Stimulated activated CD8-positive, alpha-beta memory T cell treated with anti-CD3 and anti-CD28 coated beads, Interleukin-7, amount 100 ng/mL, for 24 hours (primary cell): ENCODE results near the gene ZNF532.

ENCODE experiments used
- DNase-seq: peaks from one replicate; pipeline ENCODE4 v3.0.0-alpha.2; 2020; ENCODE audit warnings: low read depth

The ZNF532 gene

DNA sequence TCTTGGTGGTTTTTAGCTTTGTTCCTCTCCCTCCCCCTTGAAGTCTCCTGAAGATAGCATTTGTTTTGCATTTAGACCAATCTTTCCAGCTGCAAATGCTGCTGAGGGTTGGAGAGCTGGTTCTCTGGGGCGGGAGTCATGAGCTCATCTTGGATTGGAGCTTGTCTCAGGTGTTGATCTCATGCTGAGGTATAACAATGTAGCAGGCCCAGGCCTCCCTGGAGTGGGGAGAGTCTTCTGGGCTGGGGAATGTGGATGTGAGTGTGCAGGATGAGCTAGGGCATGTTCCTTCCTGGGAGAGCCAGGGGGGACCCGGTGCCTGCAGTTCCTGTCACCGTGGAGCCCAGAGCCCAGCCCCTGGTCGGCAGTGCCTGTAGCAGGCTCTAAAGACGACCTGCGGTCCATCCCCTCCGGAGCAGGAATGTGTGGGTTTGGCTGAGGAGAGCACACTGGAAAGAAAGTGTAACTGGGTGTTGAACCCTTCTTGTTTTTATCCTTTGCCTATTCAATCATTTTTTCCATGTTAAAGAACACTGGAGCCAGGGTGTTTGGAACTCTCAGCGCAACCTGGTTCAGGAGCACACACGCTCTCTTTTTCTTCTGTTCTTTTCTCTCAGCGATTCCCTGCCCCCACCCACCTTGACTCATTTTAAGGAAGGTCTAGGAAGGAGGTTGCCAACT, 2.7 kb downstream of the ZNF532 start:
- no peak for DNase-seq

DNA sequence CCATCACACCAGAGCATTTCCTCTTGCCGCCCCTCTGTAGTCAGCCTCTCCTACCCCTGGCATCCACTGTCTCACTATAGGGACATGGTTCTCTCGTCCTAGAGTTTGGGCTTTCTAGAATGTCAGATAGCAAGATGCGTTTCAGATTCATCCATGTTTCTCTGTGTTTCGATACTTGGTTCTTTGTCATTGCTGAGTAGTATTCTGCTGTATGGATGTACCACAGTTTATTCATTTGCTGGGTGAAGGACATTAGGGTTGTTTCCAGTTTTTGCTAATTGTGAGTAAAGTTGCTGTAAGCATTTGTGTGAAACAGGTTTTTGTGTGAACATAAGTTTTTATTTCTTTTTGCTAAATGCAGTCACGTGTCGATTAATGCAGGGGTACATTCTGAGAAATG, 3.8 kb downstream of the ZNF532 start:
- no peak for DNase-seq

DNA sequence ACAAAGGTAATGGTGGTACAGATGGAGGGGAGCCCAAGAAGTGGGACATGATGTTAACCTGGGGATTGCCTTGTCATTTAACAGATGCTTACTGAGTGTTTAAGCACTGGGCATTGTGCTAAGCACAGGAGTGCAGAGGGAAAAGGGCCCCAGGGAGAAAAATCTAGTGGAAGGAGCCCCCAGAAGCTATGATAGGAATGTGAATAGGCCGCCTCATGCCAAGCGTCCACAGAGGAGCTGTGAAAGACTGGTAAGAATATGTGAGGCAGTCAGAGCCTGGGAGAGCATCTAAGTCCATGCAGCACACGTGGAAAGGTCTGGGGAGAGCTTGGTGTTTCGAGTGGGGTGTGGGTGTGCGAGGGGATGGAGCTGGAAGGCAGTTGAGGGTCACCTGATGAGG, 5.5 kb downstream of the ZNF532 start:
- no peak for DNase-seq

DNA sequence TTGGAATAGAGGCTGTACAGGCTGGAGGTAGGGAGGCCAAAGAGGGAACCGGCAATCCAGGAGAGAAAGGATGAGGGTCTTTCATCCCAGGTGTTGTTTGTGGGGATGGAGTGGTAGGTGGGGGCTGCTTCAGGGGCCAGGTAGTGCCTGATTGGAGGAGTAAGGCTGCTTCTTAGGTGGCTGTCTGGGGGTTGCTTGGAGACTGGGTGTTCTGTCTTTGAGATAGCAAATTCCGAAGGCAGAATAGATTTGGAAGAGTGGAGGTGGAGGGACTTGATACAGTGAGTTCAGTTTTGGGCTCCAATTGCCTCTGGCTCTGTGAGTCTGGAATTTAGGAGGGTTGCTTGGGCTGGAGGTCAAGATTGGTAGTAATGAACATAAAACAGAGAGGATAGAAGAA, 5.9 kb downstream of the ZNF532 start:
- no peak for DNase-seq

DNA sequence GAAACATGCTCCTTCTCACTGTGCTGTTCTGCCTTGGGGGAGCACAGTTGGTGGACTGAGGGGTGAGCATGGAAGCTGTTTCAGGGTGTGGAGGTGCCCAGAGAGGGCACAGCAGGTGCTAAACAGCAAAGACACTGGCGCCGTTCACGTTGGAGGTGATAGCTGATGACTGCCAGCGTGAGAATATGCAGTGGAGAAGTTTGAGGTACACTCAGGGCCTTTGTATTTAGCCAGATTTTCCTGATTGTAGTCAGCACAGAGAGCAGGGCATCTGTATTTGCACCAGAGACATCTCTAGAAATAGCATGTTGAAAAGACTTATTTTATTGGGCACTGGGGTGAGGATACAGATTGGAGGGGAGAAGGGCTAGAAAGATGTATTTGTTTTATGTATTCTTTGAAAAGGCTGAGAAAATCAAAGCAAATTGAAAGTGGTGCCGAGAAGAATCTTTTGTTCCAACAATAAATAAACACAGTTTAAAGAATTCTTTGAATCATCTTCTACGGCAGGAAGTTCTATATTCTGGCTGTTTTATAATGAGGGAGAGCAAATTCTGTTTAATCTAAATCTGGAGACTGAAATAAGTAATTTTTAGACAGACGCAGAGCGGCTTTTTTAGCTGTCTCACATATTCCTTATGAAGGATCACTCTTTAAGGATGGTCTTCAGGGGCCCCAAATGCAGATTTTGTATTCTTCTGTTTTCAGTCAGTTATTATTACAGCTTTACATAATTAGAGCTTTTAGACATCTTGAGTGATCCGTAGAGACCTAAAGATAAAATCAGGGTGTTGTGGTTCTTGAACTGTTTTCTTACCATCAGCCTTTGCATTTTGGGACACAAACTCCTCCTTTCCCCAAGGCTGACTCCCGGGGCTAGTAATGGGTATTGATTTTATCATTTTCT, 7.1 kb downstream of the ZNF532 start:
- no peak for DNase-seq

DNA sequence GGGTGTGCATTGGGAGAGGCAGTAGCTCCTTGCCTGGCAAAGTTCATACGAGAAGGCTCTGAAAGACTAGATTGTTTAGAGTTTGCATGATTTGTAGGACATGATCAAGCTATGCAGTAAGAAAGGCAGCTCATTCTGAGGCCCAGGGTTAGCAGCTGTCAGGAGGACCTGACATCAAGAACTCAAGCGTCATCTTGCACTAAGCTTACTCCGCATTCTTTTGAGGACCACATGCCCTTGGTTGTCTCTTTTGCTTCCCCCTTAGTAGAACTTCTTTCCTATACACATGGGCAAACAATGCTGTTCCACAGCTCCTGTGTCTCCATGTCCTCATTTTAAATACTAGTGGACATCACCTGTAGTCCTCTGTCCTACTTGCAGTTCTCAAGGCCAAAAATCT, 14.0 kb downstream of the ZNF532 start:
- DNase-seq: no peak

DNA sequence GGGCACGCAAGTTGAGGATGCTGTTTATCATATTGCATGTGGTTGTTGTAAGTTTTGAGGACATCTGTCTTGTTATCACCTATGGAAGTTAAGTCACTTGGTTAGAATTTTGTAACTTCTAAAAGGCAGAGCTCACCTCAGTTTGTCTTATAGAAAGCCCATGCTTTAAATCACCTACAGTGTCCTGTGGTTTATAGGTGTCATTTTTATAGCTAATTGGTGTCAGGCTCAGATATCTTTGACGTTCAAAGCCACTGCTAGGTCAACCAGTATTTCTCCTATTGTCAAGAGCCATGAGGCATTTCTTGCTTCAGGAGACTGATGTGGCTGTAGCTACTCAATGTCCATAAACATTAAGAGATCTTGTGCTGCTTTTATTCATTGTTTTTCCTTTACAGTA, 16.8 kb downstream of the ZNF532 start:
- DNase-seq: no peak

DNA sequence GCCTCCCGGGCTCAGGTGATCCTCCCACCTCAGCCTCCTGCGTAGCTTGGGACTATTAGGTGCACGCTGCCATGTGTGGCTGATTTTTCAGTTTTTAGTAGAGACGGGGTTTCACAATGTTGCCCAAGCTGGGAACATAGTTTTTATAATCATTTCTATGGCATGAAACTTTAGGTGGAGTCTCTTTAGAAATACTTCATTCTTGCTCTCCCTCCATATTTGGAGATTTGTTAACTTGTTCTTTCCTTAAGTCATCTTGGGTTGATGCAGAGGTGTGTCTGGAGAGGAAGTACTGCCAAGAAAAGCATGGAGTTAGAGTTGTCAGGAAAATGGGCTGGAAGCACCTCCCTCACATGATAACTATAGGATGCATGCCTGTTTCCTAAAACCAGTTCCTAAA, 17.4 kb downstream of the ZNF532 start:
- no peak for DNase-seq

DNA sequence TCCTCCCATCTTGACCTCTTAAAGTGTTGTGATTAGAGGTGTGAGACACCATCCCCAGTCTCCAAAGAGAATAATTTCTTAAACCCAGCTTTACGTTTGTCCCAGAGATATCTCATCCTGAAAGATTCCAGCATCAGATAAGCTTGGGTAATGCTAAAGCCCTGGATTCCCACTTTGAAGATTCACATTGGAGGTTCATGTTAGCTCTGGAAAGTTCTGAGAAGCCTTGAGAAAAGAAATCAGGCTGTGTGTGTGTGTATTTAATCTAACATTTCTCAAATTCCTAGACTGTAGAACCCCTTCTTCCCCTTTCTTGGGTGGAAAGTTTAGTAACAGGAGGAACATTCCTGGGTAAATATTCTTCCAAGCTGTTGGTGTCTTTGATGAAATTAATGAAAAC, 18.0 kb downstream of the ZNF532 start:
- DNase-seq: no peak

DNA sequence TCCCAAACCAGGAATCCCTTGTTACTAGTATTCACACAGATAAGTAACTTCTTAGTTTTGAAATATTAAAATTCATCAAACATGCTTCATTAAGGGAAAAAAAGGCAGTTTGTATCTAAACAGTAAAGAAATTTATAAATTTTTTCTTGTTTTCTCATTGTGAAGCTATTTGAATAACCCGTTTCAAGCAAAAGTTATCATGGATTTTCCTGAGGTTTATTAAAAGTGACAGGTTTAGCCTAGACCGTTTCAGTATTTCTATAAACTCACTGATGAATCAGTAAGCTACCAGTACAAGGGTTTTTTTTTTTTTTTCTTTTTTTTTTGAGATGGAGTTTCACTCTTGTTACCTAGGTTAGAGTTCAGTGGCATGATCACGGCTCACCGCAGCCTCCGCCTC, 20.0 kb downstream of the ZNF532 start:
- DNase-seq: no peak

DNA sequence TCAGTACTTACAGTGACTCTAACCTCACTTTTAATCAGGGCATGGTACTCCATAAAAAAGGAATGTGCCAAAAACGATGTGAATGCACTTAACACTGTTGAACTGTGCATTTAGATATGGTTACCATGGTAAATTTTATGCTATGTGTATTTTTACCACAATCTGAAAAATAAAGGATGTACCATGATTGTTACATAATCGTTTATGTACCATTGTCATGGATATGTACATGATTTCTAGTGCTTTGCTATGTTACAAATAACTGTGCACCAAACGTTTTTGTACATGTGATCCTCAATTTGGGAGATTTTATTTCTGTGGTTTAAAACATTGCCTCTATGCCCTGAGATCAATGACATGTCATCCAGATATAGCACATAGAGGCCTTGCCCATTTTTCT, 21.8 kb downstream of the ZNF532 start:
- DNase-seq: no peak

DNA sequence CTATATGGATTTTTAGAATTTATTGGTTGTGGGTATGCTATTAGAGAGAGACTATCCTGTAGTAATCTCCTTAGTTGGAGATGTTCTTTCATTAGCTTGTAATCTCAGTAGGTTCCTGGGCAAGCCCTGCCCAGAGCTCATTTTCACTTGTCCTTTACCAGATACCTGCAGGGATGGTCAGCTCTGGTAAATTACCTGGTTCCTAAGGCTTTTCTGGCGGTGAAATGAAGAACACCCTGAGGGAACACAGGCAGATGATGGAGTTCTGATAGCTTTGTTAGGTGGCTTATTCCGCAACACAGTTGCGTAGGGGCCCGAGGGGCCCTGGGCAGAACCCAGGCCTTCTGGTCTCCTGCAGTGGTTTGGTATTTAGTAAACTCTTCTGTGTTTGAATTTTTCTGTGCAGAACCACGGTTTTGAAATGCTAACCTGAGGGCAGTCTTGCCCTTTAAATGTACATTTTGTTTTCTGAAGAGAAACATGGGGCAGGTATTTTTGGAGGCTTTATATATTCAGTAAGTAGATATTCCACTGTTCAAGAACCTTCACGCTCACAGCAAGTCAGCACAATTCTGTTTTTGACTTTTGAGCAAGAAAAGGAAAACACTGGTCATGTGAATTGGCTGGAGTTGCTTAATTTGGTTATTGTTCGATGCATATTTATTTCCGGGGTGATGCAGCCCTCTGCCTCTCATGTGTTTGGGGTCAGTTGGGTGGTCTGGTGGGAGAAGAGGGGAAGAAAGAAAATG, 22.4 kb downstream of the ZNF532 start:
- no peak for DNase-seq

DNA sequence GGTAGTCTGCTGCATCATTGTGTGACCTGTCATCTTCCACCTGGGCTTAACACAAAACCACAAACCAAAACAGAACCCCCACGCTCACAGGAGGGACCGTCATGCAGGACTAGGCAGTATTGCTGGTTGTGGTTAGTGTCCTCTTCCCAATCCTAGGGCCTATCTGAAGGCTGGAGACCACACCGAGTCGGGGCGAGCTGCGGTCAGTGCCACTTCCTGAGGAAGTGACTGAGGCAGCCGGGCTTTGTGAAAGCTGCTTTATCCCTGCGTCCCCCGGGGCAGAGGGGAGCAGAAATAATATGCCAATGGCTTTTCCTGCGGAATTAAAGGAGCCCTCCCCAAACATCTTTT, 22.9 kb downstream of the ZNF532 start:
- no peak for DNase-seq

DNA sequence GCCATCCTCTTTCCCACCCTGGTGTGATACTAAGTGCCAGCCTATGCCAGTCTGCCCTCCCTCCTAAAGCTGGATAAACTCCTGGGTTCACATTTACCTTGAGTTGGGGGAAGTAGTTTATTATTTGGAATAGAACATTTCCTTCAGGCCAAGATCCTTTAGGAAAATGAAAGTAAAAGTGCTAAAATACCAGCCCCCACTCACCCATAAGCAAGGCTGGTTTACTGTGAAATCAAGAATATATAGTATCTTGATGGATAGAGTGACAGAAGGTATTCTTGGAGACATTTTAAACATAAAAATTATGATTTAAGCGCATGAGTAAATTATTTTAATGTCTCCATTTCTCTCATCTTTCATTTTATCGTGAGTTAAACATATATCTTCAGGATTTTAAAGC, 27.1 kb downstream of the ZNF532 start:
- no peak for DNase-seq

DNA sequence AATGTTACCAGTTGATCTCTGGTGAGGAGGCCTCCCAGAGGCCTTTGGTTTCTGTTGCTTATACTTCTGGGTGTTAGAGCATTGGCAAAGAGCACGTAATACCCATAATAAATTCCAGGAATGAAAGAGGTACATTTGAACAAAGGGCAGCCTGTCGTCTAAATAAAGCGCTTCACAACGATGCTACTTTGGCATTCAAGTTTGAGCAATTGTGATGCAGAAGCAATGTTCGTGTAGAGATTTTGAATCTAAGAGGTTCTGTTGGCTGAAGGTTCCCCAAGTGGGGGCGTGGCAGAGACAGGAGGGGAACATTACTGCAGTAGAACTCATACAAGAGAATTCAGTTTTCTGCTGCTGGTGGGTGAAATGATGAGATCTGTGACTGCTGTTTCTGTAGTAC, 27.8 kb downstream of the ZNF532 start:
- no peak for DNase-seq

DNA sequence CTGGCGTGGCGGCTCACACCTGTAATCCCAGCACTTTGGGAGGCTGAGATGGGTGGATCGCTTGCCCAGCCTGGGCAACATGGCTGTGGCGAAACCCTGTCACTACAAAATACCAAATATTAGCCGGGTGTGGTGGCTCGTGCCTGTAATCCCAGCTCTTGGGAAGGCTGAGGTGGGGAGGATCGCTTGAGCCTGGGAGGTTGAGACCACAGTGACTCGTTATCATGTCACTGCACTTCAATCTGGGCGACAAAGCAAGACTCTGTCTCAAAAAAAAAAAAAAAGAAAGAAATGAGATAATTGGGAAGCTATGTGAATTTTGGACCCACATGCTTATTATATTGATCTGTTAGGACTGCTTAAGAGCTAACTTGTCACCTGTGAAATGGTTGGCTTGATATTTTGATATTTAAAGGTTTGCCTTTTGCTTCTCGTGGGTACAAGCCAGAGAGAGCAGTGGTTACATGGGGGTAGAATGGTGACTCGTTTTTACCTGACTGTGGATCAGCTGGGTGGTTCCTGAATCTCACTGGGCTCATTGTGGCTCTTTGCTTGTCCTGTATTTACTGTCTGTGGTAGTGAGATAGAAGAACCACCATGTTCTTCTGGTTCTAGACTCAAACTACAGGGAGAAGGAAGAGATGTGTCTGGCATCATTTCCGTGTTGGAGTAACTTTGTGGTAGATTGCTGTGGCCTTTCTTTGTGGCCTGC, 28.9 kb downstream of the ZNF532 start:
- no peak for DNase-seq

DNA sequence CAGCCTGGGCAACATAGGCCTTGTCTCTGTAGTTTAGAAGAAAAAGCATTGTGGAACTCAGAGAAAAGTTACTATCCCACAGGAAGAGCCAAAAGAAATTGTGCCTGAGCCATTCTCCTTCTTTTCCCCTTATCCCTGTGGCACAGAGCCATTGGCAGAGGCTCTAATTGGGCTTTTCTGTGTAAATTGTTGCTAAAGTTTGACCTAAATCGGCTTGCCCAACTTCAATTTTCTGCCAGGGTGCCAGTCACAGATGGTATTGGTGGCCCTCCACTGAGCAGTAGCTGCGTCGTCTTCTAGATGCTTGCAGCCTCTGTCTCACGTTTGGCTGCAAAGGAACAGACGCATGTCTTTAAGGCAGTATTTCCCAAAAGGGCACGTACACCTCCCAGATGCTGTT, 30.3 kb downstream of the ZNF532 start:
- no peak for DNase-seq

DNA sequence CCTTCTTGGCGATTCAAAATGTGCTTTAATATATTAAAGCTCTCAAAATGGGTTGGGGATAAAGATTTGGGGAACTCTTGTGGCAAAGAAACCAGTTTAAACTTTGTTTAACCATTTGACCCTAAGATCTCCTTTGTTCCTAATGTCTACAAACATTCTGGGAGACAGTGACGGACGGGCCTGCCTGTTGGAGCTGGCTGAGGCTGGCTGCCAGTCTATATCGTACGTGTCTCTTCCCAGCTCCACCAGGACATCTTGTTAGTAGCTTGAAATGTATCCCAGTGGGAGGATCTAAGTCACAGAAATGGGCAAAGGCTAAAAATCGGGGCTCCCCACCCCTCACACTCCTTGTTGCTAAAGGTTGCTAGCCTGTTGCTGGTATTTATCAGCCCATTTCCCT, 30.7 kb downstream of the ZNF532 start:
- DNase-seq: no peak

DNA sequence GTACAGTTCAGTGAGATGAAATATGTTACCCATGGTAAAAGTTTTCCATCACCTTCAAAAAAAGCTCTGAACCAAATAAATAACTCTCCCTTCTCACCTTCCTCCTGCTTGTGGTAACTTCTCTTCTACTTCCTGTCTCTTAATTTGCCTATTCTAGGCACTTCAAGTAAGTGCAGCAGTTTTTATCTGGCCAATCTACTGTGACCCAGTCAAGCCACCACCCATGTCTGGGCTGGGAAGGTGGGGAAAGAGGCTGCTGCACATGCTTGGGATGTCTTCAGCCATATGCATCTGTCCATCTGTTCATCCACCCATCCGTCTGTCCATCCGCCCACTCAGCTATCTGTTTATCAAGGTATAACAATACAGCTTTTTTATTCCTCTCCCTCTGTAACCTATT, 31.6 kb downstream of the ZNF532 start:
- no peak for DNase-seq

DNA sequence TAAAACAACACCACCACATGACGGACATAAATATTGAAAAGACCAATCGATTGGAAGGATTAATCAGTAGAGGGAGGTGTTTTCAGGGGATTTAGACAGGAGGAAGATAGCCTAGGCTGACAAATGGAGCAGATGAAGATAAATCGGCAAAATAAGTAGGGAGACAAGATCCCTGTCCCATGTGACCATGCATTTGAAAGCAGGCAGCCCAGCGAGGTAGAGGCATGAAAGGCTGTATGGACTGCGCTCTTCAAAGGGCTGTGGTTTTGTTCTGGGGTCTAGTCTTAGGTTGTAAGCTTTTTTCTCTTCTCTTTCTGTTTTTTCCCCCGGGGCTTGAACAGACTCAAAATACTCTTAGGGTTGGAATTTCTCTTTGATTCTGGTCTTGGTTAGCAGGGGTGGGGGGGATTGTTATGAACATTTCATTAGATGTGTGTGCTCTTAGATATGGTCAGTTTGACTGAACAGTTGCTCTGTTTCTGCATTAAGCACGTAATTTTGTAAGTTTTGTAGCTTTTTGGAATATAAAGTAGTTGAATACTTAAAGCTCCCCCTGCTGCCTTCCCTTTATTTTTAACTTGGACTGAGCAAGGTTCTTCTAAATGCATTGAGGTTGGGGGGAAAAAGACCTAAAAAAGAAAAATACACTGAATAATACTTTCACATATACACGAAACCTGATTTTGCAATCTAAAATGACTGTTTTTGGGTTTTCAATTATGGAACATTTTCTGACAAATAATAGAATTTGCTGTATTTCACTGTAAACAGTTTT, 32.2 kb downstream of the ZNF532 start:
- no peak for DNase-seq

DNA sequence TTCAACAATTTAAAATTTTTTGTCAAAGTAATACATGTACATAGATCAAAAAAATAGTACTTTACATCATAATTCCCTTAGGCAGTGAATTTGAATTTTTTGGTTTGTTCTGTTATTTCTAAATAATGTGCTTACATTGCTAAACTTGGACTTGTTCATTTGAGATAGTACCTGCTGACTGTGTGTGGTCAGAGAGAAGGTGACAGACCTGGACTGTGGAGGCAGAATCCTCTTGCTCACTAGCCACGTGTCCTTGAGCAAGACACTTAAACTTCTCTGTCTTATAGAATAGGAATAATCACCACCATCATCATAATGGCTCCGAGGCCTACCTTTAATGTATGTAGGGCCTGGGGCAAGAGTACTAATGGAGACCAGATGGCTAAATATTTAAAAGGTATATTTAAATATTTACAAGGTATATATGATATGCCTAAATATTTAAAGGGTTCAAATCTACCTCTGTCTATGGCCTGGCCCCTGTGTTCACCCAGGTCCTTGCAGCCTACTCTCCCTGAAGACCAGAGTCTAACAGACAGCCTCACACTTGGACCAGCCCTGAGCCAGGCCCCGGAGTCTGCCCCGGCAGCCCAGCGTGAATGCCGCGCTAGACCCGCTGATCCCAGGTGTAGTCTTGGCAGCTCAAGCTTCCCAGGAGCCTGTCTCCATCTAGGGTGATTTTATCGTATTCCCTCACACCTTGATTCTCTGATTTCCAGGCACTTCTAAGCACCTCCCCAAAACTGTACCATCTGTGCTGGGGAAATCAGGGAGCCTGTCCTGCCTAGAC, 33.5 kb downstream of the ZNF532 start:
- DNase-seq: no peak
